IPS-18a (cell line): ENCODE results near the gene GGN.

Experiments used
- H3K27ac ChIP-seq: one replicate; pipeline ENCODE4 v1.5.1; 2013; ENCODE audit warnings: low read length
- H3K27me3 ChIP-seq: one replicate; pipeline ENCODE4 v1.6.1; 2013; ENCODE audit warnings: mild to moderate bottlenecking, low read length; ENCODE audit not compliant: control insufficient read depth, insufficient read depth
- H3K36me3 ChIP-seq: one replicate; pipeline ENCODE4 v1.6.1; 2013; ENCODE audit warnings: low read depth, low read length; ENCODE audit not compliant: control insufficient read depth
- H3K4me1 ChIP-seq: one replicate; pipeline ENCODE4 v1.6.1; 2013; ENCODE audit warnings: low read depth, low read length; ENCODE audit not compliant: control insufficient read depth
- H3K4me3 ChIP-seq: one replicate; pipeline ENCODE4 v1.5.1; 2013; ENCODE audit warnings: low read length
- H3K9ac ChIP-seq: one replicate; pipeline ENCODE4 v1.6.1; 2013; ENCODE audit warnings: mild to moderate bottlenecking, low read length, moderate library complexity
- H3K9me3 ChIP-seq: one replicate; pipeline ENCODE4 v1.6.1; 2013; ENCODE audit warnings: low read depth, low read length; ENCODE audit not compliant: control insufficient read depth

The GGN gene

DNA sequence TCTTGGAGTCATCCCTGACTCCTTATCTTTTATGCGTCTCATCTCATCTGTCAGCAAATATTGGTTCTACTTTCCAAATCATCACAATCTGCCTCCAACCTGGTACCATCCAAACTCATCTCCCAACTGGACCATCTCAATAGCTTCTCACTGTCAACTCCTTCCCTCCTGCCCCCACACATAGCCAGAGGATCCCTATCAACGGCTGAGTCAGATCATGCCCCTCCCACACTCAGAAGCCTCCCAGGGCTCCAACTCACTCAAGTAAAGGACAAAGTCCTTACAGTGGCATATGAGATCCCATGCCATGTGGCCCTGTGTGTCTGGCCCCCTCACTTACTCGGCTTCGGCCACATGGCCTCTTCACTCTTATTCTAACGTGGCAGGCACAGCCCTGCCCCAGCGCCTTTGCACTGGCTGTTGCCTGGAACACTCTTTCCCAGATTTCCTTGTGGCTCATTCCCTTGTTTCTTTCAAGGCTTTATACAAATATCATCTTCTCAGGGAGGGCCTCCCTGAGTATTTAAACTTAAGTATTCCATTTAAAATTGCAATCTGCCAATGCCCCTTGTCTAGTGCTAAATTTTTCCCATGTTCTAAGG is 5.0 kb upstream of the GGN start:
- peaks cover 5% of the 10 kb centered on the region for H3K36me3 ChIP-seq
- H3K9ac ChIP-seq, result no peak overlapping the region
- H3K27ac ChIP-seq, result no peak overlapping the region
- H3K4me3 ChIP-seq, result no peak overlapping the region
- peaks cover 14% of the 10 kb centered on the region for H3K4me1 ChIP-seq
- H3K27me3 ChIP-seq, result peaks cover 14% of the 10 kb centered on the region
- H3K9me3 ChIP-seq, result no peaks in the 10 kb centered on the region

DNA sequence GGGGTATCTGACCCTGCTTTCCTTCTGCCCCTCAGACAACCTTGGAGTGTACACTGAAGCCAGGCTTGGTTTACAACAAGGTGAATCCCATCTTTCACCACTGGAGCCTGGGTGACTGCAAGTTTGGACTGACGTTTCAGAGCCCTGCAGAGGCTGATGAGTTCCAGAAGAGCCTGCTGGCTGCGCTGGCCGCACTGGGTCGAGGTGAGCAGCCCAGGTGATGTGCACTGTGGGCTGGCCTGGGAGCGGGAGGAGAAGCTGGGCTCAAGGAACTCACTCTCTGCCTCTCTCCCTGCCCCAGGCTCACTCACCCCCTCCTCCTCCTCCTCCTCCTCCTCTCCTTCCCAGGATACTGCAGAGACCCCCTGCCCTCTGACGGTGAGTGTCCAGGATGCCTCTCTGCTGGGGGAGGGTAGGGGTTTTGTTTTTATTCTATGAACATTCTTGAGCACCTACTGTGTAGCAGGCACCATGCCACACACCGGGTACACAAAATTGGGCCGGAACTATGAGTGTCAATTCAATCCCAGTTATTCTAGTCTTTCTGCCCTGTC is 4.2 kb upstream of the GGN start:
- H3K9ac ChIP-seq, result no peak overlapping the region
- H3K4me1 ChIP-seq, result peaks cover 14% of the 10 kb centered on the region
- H3K27me3 ChIP-seq, result peaks cover 6% of the 10 kb centered on the region
- no peak overlapping the region for H3K27ac ChIP-seq
- H3K36me3 ChIP-seq, result peaks cover 5% of the 10 kb centered on the region
- no peak overlapping the region for H3K4me3 ChIP-seq
- H3K9me3 ChIP-seq, result no peaks in the 10 kb centered on the region

DNA sequence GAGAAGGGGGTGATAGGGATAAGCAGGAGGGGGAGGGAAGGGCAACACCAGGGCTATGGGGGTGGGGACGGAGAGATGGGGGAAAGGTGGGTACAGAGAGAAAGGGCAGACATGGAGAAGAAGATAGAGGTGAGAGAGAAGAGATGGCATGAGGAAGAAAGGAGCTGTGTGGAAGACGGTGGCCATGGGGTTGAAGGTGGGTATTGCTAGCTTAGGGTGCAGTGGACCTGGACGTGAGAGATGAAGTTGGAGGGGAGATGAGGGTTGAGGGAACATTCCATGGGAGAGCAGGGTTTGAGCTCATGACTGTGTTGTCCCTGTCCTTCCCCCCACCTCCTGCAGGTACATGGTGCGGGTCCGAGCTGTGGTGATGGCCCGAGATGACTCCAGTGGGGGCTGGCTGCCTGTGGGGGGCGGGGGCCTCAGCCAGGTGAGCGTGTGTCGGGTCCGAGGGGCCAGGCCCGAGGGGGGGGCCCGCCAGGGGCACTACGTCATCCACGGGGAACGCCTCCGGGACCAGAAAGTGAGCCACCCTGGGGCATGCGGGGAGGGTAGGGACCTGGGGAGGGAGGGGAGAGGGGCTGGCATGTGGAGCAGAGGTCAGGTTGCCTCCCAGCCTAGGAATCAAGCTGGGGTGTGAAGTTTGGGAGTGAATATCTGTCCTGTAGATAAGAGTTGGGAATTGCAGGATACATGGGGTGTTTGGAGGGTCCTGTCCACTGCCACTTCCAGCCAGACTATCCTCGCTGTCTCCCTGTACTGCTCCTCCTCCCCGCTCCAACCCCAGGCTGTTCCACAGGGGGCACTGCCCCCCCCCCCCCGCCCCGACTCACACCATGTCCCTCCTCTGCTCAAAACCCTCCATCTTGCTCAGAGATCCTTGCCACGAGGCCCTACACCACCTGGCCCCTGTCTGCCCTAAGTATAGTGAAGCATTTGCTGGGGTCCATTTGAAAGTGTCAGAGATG is 2.4 kb upstream of the GGN start:
- no peaks in the 10 kb centered on the region for H3K27me3 ChIP-seq
- H3K9me3 ChIP-seq, result no peaks in the 10 kb centered on the region
- H3K4me3 ChIP-seq, result peak overlapping the region; percentile 97
- no peak overlapping the region for H3K27ac ChIP-seq
- H3K9ac ChIP-seq, result peak overlapping the region; percentile 87
- H3K36me3 ChIP-seq, result peaks cover 5% of the 10 kb centered on the region
- H3K4me1 ChIP-seq, result peaks cover 14% of the 10 kb centered on the region

DNA sequence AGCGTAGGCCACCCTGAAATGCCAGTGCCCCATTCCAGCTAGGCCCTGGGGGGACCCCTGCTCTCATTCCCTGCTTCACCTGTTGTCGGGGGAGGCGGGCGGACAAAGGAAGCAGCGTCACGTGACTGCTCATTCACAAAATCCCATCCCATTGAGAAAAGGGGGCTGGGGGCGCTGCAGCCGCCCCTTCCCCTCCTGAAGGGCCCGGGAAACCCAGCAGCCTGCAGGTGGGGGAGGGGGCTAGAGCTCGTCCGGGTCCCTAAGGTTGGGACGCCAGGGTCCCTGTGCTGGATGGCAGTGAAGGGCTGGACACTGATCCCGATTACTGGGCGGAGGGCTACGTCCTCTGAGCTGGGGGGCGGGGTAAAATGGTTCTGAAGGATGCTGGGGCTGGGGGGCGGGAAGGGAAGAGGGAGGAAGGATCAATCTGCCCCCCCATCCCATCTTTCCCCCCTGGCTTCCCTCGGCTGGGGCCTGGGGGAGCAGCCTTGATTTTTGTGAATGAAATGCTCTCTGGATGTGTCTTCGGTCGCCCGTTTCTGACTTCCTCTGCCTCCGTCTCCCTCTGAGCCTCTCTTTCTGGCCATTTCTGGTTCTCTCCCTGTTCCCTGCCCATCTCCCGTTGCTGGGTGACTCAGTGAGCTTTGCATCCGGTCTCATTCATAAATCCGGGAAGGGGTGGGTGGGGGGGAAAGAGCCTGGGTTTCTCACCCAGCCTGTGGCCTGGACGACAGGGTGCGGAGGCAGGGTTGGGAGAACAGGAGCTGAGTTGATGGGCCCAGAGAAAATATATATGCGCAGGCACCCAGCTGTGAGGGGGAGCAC is 1.5 kb upstream of the GGN start:
- Histone ChIP-seq H3K27ac (peak overlapping the region; percentile 73), H3K9me3 (no peaks in the 10 kb centered on the region), H3K27me3 (no peaks in the 10 kb centered on the region), H3K36me3 (peaks cover 5% of the 10 kb centered on the region), H3K4me3 (peak overlapping the region; percentile 97), H3K4me1 (peaks cover 14% of the 10 kb centered on the region), H3K9ac (peak overlapping the region; percentile 87)

DNA sequence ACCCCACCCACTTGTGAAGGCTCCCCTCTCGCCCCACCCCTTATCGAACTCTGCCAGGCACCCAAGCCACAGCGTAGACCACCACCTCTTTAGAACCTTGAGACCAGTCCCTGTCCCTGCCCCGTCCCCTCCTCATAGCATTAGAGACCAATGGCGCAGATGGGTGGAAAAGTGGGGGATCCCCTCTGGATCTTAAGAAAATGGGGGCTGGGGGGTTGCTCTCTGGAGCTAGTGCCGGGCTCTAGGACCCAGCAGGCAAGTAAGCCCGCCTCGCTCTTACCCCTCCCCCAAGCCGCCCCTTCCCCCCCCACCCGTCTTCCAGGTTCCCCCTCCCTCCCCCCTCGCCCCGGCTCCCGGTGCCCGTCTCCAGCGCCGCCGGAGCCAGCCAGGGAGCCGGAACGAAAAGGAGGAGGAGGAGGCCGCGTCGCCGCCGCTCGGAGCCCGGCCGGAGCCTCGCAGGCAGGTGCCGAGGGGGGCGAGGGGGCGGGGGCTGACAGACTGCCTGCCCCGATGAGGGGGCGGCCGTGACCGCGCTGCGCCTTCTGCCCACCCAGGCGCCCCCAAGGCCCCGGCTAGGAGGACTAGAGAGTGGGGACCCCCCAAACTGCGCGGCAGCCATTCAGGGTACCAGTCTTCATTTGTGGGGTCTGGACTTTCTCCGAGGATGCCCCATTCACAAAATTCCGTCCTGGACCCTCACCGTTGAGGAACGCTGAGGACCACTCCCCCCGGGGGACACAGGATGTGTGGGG is 691 bp upstream of the GGN start, which contains the start of gene SPRED3:
Gene SPRED3 (plus strand): TSS at position 349 of the 752 bp plus-strand sequence. CDS start 1,606 bp downstream, outside the sequence.
- peak within 1 kb of the TSS; percentile 87 for H3K9ac ChIP-seq
- H3K9me3 ChIP-seq, result no peaks in the 10 kb centered on the region
- peaks cover 14% of the 10 kb centered on the region for H3K4me1 ChIP-seq
- peaks cover 11% of the 10 kb centered on the region for H3K36me3 ChIP-seq
- H3K27me3 ChIP-seq, result no peaks in the 10 kb centered on the region
- peak within 1 kb of the TSS; percentile 97 for H3K4me3 ChIP-seq
- H3K27ac ChIP-seq, result peak within 1 kb of the TSS; percentile 73

DNA sequence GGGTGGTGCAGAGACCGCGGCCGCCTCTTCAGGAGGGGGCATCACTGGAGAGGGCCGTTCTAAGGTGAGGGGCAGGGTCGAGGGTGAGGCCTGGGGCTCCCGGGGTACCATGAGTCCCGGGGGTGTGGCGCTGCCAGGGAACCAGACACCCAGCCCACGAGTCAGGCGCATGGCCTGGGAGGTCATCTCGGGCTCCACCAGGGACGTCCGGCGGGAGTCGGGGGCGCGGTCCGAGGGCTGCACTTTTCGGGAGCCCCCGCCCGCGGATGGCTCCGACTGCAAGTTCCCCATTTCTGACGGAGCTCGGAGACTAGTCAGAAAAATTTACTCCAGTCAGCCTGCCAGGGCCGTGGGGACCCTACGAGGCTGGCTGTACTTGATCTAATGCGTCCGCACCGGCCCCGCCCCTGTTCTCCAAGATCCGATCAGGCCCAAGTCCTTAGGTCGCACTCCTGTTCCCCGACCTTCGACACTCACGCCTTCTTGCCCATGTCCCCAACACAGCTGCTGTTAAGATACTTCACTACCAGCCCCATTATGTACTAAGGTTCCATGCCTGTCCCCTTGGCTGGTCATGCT is 774 bp downstream of the GGN start:
- peak overlapping the region; percentile 97 for H3K4me3 ChIP-seq
- no peaks in the 10 kb centered on the region for H3K9me3 ChIP-seq
- peaks cover 18% of the 10 kb centered on the region for H3K36me3 ChIP-seq
- no peaks in the 10 kb centered on the region for H3K27me3 ChIP-seq
- no peak overlapping the region for H3K27ac ChIP-seq
- peaks cover 11% of the 10 kb centered on the region for H3K4me1 ChIP-seq
- H3K9ac ChIP-seq, result no peak overlapping the region

DNA sequence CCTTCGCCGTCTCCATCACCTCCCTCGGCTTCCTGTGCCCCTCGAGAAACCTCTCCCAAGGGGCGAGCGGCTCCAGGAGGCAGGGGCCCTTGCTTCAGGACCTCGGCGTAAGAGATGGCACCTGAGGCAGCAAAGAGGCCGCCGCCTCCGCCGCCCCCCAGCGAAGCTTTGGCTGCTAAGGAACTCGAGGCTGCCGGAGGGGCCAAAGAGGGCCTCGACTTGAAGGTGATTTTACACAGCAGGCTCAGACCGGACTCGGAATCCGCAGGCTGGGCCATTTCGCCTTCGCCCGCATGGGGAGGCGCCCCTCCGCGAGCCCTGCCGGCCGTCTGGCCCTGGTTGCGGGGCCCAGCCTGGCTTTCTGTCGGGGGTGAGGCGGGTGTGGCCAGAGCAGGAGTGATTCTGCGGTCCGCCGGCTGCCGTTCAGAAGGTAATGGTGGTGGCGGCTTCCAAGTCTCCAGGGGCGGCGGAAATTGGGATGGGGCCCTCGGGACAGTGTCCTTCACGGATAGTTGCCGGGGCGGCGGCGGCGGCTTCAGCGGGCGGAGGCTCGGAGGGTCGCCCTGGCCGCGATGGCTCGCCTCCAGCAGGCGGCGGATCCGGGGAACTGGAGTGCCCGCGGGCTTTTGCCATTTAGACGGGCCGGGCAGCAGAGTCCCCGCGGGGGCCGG is 1.4 kb downstream of the GGN start:
- H3K27me3 ChIP-seq, result no peaks in the 10 kb centered on the region
- no peak overlapping the region for H3K27ac ChIP-seq
- peaks cover 25% of the 10 kb centered on the region for H3K36me3 ChIP-seq
- H3K9me3 ChIP-seq, result no peaks in the 10 kb centered on the region
- no peak overlapping the region for H3K9ac ChIP-seq
- no peak overlapping the region for H3K4me3 ChIP-seq
- peaks cover 5% of the 10 kb centered on the region for H3K4me1 ChIP-seq

DNA sequence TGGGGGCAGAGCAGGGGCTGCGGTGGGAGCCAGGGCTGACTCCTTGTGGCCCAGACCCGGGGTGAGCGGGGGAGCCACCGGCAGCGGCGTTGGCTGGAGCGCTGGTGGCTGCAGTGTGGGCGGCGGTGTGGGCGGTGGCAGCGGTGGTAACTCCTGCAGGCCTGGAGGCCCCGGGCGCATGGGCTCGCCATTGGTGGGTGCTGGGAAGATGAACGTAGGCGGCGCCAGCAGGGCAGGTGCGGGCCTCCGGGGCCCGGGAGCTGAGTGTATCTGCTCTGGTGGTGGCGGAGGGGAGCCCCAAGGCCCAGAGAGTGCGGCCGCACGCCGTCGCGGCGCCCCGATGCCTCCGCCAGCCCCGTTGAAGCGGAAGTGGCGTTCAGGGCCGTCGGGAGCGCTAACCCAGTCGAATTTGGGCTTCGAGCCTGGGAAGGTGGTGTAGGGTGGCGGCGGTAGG is 2.0 kb downstream of the GGN start:
- Histone ChIP-seq H3K27ac (no peak overlapping the region), H3K4me1 (peaks cover 3% of the 10 kb centered on the region), H3K9ac (no peak overlapping the region), H3K4me3 (no peak overlapping the region), H3K36me3 (peaks cover 31% of the 10 kb centered on the region), H3K9me3 (no peaks in the 10 kb centered on the region), H3K27me3 (no peaks in the 10 kb centered on the region)

DNA sequence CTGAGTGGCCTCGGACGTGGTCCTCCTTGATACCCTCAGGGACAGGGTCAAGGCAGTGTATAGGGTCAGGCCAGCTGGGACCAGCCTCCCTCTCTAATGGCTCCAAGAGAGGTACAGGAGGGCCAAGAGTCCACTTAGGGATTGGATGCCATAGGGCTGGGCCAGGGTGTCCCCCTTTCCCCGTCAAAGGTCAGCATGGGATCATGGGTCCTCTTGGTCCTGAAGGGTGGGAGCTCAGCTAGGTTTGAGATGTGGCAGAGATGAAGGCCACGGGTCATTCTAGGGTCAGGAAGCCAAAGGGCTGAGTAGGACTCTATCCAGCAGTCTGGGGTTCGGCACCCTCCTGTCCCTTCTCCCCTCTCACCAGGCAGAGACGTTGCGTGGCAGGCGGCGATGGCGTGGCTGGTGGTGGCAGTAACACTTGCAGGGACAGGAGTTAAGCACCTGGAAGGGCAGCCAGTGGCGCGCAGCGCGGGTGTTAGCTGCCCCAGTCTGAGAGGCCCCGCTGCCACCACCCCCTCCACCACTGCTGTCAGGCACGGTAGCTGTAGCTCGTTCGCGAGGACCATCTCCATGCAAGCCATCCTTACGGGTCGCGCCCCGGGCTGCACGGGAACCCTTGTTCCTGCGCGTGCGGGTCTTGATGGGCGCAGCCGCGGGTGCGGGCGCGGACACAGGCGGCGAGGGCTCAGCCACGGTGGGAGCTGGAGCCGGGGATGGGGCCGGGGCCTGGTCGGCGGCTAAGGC is 2.6 kb downstream of the GGN start:
- H3K27ac ChIP-seq, result no peak overlapping the region
- peaks cover 34% of the 10 kb centered on the region for H3K36me3 ChIP-seq
- H3K27me3 ChIP-seq, result no peaks in the 10 kb centered on the region
- no peak overlapping the region for H3K4me3 ChIP-seq
- H3K4me1 ChIP-seq, result peaks cover 3% of the 10 kb centered on the region
- no peaks in the 10 kb centered on the region for H3K9me3 ChIP-seq
- H3K9ac ChIP-seq, result no peak overlapping the region
